GM19035 (cell line): ENCODE measurements around the gene NRP2.

Experiments
- ATAC-seq: cut with Tn5 transposase; IDR thresholded peaks from one replicate; pipeline ENCODE4 v1.9.1; 2021; ENCODE audit not compliant: unreplicated experiment

The NRP2 gene, protein sequence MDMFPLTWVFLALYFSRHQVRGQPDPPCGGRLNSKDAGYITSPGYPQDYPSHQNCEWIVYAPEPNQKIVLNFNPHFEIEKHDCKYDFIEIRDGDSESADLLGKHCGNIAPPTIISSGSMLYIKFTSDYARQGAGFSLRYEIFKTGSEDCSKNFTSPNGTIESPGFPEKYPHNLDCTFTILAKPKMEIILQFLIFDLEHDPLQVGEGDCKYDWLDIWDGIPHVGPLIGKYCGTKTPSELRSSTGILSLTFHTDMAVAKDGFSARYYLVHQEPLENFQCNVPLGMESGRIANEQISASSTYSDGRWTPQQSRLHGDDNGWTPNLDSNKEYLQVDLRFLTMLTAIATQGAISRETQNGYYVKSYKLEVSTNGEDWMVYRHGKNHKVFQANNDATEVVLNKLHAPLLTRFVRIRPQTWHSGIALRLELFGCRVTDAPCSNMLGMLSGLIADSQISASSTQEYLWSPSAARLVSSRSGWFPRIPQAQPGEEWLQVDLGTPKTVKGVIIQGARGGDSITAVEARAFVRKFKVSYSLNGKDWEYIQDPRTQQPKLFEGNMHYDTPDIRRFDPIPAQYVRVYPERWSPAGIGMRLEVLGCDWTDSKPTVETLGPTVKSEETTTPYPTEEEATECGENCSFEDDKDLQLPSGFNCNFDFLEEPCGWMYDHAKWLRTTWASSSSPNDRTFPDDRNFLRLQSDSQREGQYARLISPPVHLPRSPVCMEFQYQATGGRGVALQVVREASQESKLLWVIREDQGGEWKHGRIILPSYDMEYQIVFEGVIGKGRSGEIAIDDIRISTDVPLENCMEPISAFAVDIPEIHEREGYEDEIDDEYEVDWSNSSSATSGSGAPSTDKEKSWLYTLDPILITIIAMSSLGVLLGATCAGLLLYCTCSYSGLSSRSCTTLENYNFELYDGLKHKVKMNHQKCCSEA

DNA sequence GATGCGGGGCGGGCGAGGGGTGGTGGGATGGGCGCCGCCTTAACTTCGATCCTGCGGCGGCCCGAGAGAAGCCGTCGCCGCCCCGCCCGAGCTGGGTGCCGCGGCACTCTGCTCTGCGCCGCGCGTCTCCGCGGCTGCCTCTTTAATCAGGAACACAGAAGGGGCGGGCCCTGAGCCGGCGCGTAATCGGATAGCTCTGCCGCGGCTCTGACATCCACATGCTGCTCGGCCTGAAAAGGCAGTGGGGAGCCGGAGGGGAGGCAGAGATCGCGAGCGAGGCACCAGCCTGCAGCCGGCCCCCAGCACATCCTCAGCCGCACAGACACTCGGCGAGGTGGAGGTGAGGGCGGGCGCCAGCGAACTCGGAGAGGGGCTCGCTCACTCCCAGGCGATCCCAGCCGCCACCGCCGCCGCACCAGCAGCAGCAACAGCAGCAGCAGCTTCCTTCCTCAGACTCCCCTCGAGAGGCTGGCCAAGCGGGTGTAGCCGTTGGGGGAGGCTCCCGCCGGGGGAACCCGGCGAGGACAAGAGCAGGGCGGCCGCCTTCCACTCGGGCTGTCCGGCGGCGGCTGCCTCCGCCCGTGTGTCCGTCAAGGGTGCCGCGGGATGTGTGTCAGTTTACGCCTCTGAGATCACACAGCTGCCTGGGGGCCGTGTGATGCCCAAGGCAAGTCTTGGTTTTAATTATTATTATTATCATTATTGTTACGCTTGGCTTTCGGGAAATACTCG is at the start of gene NRP2:
NRP2 (plus strand) TSS at position 263 of the 732 bp plus-strand sequence. CDS start 790 bp downstream, outside the sequence.
- ATAC-seq = peak; percentile 85

DNA sequence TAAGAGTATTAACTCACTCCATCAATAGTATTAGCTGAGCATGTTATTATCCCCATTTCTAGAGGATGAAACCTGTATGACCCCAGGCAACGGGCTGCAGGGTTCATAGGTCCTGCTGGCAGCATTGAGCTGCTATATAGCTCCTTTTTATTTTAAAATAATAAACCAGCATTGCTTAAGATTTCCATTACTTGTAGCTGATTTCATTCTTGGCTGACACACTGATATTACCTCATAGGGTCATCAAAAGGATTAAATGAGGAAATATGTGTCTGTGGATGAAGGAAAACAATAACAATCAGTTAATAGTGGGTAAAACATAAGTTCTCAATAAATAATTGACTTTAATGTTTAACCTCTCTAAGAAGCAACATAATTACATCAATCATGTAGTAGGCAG is 48.3 kb upstream of the NRP2 start:
- ATAC-seq = no peak

DNA sequence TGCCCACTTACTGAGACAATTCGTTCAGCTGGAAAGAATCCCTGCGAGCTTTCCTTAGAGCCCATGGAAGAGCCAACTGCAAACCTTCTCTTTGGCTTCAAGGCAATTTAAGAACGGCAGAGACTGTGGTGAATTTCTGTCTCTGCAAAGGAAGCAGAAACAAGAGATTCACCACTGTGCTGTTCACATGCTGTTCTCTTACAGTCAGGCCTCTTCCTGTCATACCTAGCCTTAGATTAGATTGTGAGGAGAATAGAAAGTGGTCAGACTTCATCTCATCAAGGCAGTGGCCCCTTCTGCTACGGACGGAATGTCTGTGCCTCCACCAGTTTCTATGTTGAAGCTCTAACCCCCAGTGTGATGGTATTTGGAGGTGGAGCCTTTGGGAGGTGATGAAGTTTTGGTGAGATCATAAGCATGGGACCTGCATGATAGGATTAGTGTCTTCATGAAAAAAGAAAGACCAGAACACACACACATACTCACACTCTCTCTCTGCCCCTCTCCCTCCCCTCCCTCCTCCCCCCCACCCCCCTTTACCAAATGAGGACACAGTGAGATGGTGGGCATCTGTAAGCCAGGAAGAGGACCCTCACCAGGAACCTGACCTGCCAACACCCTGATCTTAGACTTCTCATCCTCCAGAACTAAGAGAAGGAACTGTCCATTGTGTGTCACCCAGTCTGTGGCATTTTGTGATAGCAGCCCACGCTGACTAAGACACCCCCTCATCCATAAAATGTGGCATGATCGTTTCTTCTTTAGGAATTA is 45.6 kb upstream of the NRP2 start:
- ATAC-seq = no peak

DNA sequence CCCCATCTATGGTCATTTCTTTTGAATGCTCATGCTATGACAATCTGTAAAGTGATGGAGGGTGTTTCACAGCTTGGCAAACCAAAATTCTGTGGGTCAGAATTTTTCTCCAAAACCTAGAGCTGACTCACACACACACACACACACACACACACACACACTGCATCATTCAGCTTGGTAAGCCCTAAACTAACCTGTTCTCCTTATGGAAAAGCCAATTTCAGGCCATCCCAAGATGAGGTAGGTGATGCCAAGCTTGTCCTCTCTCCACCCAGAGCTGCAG is 45.0 kb upstream of the NRP2 start:
- ATAC-seq = no peak

DNA sequence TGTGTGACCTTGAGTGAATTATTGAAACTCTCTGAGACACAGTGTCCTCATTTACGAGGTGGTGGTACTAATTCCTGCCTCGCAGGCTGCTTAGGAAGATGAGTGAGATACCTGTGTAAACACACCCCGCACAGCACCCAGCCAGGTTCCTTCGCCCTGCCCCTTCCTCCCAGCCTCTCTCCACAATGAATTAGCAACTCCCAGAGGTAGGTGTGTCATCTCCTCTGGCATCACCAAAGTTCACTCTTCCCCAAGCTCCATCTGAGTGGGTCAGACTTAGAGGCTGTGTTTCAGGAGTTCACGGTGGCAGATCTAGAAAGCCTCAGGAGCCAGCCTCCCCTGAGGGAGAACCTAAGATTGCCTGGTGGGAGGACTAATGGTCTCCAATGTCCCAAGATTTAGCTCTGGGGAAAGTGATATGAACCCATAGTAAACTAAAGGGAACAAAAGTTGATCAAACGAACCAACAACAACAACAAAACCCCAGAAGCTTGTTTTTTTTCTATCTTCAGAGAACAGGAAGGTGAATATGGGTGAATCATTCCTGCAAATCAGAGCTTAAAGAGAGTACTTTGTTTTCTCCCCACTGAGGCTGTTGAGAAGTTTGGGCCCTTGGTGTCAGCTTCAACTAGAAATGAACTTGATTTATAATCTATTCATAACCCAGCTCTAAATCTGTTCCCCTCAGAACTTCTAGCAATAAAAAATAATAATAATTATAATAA is 44.4 kb upstream of the NRP2 start:
- ATAC-seq = no peak

DNA sequence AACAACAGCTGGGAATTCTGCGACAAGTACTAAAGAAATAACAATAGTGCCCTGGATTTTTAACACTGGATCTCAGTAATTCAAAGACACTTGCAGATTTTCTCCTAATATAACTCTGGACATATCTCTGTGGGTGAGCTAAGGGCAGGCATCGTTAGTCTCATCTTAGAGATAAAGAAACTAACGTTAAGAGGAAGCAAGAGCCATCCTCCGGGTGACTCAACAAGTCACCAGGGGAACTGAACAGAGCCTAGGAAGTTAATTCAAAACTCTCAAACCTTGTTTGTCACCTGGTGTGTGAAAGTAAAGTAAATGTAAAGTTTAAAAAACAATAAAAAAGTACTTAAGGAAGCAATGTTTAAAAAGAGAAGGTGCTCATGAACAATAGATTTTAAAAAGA is 41.6 kb upstream of the NRP2 start:
- ATAC-seq = no peak

DNA sequence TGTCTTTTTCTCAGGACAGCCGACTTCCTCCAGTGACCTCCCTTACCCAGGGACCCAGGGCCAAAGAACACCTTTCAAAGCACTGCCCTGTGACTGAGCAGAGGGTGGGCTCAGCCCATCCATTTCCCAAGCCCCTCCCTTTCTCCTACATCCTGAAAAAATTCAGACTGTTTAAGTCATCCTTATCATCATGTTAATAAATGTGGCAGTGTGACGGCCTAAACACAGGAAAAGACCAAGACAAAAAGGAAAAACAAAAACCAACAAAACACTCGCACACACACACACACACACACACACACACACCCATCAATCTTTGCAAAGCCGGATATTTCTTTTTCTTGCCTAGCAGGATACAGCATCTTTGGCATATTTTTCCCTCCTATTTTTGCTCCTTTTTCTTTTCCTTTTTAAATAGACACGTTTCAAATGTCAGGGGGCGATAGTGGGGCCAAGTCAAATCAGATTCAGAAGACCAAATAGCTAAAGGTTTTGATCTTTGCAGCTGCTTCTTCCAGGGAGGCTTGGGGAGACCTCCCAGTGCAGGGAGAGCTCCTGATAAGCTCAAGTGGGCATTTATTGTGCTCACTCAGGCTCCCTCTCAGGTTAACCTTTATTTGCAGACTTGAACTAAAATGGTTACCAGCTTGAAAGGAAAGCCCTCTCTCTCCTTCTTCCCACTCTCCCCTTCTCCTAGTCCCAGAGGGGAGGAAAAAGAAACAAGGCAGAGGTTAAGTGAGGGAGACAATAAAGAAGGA is 39.5 kb upstream of the NRP2 start:
- no peak for ATAC-seq

DNA sequence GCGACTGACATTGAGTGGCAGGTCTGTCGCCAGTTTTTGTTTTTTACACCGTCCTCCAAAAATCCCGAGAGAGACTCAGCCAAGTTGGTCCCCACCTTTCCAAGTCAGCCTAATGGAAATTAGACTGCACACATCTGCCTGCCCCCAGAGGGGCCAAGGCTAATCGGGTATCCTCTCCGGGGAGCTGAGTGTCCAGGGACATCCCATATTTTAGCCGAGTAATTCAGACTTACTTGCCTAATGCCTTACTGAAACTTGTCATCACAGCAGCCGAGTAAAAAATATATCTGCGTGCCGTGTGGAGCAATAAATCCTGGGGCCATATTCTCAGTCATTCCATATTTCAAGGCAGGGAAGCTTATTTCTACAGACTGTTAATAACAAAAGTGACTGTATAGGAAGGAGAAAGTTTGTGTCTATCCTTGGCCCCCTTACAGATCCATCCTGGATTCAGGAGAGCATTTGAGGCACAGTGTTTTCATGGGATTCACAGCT is 38.9 kb upstream of the NRP2 start:
- ATAC-seq = no peak

DNA sequence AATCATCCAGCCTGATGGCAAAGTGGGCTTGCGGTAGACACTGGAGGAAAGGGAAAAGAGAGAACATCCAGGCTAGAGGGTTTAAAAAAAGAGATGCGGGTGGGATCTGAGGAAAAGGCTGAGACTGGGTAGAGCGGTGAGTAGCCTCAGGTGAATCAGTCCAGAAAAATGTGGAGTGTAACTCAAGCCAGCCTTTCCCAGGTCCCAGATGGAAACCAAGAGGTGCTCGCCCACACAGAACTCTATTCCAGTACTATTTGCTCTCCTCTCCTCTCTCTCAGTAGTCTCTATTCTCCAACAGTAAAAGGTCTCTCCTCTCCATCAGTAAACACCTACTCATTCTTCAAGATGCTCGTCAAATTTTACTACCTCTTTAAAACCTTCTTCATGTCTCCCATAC is 38.3 kb upstream of the NRP2 start:
- no peak for ATAC-seq

DNA sequence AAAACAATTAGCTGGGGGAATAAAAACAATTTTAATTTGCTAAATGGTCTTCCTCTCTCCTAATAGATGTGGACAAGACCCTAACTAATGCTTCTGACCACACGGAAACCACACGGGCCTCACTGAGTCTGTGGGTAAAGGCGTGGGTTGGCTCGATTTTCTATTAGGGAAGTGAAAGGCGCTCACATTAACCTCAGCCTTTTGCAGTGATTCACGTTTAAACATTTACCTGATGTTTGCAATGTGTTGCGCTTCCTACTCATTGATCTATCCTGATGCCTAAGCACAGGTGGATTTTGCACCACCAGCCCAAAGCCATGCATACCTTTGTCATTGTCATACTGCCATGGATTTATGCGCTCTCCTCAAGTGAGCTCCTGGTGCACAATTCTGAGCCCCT is 35.6 kb upstream of the NRP2 start:
- peak; percentile 99 for ATAC-seq

DNA sequence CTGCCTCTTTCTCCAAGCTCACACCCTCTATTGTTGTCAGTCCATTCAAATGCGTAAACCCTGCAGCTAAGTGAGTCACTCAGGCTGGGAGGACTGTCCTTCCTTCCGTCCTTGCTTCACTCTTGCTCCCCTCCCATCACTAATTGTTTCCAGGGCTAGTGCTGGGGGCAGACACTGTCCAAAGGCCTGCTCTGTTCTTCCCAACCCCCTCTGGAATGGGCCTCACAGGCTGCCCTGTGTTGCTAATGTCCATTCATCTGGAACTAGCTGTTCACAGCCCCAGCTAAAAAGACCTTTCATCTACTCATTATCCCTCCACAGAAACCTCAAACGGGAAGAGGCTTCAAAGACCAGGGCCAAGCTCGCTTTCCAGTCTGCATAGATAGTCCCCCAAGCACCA is 31.9 kb upstream of the NRP2 start:
- no peak for ATAC-seq

DNA sequence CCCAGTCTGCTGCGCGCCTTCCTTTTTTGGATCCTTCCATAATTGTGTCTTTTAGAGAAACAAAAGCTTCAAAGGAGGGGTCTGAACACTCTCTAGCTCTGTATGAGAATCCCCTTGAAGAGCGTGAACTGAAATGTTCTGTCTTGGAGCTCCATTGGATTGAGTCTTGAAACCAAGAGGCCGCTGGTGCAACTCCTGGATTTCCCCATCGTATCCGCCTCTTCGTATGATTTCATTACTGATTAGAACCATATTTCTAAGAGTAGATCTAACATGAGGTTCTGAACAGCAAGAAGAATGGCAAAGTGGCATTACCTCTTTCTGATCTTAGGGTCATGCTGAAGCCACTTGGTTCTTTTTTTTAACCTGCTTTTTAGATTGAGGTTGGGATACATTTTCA is 31.4 kb upstream of the NRP2 start:
- ATAC-seq = no peak

DNA sequence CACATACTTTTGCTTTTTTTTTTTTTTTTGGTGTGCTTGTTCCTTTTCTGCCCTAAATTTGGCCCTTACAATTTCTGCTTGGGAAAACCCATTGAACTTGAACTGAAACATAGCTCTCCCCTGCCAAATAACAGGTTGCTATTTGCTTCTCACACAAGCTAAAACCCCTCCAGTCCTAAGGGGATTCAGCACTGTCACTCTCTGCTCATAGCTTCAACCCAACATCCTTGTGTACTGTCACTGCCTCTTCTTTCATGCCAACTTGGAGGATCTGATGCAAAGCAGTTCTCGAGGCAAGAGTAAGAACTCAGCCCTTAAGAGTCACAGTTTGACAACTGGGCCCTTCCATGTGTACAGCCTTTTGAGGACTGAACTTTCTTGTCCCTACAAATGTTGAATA is 30.6 kb upstream of the NRP2 start:
- no peak for ATAC-seq

DNA sequence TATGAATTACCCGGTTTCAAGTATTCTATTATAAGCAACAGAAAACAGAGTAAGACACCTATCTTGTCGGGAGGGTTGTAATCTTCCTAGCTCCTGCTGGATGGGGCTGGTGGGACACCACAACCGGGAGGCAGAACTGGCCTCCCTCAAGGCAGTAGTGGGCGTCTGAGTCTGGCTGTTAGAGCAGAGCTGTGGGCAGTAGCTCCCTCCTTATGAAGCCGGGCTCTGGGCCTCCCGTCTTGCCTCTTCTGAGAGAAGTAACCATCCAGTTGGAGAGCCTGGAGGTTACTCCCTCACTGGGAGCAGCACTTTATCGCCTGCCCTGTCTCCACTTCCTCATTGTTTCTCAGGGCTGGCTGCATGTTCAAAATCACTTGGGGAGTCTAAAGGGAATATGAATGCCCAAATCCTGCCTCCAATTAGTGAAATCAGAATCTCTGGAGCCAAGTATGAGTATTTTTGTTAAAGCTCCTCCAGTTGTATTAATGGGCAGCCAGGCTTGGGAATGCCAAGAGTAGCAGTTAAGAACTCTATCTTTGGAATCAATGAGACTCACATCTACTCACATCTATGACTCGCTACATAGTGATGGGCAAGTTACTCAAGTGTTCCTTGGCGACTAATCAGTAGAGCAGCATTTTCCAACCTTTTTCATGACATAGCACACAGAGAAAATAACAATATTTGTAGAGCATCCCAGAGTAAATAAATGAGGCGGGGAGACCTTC is 27.3 kb upstream of the NRP2 start:
- no peak for ATAC-seq

DNA sequence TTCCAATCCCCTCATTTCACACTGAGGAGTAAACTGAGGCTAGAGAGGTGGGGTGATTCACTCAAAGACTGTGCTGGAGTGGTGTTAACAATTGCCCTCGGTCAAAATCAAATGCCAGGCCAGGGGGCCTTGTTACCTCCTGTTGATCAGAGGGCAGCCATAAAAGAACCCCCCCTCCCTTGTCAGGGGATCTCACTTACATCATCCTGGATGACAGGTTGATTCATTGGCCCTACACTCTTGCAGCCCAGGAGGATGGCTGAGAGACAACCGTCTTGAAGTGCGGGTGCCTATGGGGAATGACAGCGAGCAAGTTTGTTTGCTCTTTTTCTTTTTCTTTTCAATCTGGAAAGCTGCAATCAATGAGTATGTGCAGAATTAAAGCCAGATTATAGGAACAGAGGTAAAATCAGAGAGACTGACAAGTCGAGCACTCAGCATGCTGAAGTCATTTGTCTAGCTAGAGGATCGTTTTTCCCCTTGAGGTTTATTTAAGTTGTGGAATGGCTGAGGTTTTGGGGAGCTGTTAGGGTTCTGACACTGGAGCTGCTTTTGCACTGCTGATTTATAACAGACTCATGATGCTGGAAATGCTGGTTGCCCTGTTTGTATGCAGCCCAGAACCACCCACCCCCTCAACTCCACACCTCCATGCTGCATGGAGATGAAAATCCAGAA is 26.4 kb upstream of the NRP2 start:
- no peak for ATAC-seq

DNA sequence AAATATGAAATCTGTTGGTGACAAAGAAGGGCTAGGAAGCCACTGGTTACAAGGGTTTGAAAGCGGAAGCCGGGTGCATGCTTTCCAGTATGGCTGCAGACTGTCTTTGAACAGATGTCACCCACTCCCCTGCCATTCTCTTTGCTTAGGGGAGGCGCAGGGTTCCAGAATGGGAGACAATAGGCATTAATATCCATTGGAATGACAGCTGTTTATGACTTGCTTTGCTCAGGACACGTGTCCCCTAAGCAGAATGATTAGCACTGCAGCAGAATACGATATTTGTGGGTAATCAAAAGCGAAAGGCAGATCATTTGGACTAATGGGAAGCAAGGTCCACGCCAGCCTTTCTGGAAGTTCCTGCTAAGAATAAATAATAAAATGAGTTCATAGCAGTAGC is 25.8 kb upstream of the NRP2 start:
- ATAC-seq = no peak

DNA sequence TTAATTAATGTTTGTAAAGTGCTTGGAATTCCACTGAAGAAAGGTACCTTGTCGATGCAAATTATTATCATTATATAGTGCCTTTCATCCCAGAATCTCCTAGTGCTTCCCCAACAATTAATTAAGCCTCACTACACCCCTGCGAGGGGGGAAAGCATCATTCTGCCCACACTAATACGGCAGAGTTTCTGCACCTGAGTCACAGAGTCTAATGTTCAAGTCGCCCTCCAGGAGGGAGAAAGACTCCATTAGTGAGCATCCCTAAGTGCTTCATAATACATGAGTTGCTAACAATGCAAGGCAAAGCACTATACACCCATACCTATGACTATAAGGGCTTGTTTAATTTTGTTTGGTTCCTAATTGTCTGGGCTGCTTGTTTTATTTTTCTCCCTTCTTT is 25.4 kb upstream of the NRP2 start:
- ATAC-seq = no peak

DNA sequence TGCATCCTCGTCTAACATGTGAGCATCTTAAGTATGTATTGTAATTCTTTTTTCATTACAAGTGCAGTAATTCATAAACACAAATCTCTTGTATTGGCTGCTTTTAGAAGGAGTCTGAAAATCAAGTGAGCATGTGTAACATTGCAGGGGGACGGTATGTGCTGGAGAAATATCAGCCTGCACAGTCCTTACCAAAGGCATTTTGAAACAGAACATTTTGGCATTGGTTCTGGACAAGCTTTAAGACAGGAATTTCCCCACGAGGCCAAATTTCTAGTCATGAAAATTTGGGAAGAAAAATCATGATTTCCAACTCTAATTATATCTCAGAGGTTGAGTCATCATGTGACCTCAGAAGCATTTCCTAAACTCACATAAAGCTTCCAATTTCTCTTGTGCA is 24.7 kb upstream of the NRP2 start:
- no peak for ATAC-seq
